ENCODE data around the gene TMEM72. TPM values are rescaled to one million over a fixed set of nuclear protein-coding genes. Genes with fewer than 3 reads are reported as not detected.
A peak's percentile ranks its signal among the peaks of the same experiment; 100 is the strongest.

TMEM72 gene
- total and polyA plus RNA-seq, 2 of the 13 experiments (the other 11 are each of a cell fraction or from before 2014, with no cell fraction given): 0.04 TPM; not detected in 1

GRCh38 chr10:44963772-44964633 is 52.9 kb downstream of the TMEM72 start (continued):
- TF ChIP-seq ZBTB10 (CRISPR knock-in tag; IDR thresholded peaks at IDR 0.05; ENCODE audit: borderline replicate concordance) (no peak), SP5 (CRISPR knock-in tag; IDR thresholded peaks at IDR 0.05; ENCODE audit: borderline replicate concordance, low read depth) (peak; percentile 47; the same call in 1 of the 2 replicates), ZSCAN9 (CRISPR knock-in tag; IDR thresholded peaks at IDR 0.05; ENCODE audit: borderline replicate concordance) (no peak), ASH2L (IDR thresholded peaks at IDR 0.05; ENCODE audit: insufficient read length, low read depth, low read length) (no peak), TIGD3 (CRISPR knock-in tag; IDR thresholded peaks at IDR 0.05; ENCODE audit: borderline replicate concordance) (no peak), FIP1L1 (IDR thresholded peaks at IDR 0.05; ENCODE audit: borderline replicate concordance, insufficient read depth, low read depth, low read length) (no peak), STAT6 (CRISPR knock-in tag; IDR thresholded peaks at IDR 0.05; ENCODE audit: borderline replicate concordance) (no peak), RNF2 (conservative IDR thresholded peaks at IDR 0.05; ENCODE audit: low read depth) (no peak), RARA (CRISPR knock-in tag; IDR thresholded peaks at IDR 0.05) (peak; percentile 40; the same call in 1 of the 2 replicates), MATR3 (CRISPR knock-in tag; IDR thresholded peaks at IDR 0.05) (no peak), ZNF563 (CRISPR knock-in tag; IDR thresholded peaks at IDR 0.05) (no peak), TFE3 (CRISPR knock-in tag; IDR thresholded peaks at IDR 0.05) (no peak; the same call in 1 of the 2 replicates), LBX2 (CRISPR knock-in tag; IDR thresholded peaks at IDR 0.05; ENCODE audit: borderline replicate concordance) (no peak), ISL2 (CRISPR knock-in tag; IDR thresholded peaks at IDR 0.05) (peak; percentile 82), KDM5B (CRISPR knock-in tag; IDR thresholded peaks at IDR 0.05; ENCODE audit: borderline replicate concordance) (no peak)
